Kidney tubule cell (primary cell): ENCODE measurements around the gene SRD5A1.

ENCODE experiments used
- DNase-seq: peaks from one replicate; pipeline ENCODE4 v3.0.0-alpha.2; 2018; ENCODE audit warnings: low spot score

The SRD5A1 gene, protein sequence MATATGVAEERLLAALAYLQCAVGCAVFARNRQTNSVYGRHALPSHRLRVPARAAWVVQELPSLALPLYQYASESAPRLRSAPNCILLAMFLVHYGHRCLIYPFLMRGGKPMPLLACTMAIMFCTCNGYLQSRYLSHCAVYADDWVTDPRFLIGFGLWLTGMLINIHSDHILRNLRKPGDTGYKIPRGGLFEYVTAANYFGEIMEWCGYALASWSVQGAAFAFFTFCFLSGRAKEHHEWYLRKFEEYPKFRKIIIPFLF

DNA sequence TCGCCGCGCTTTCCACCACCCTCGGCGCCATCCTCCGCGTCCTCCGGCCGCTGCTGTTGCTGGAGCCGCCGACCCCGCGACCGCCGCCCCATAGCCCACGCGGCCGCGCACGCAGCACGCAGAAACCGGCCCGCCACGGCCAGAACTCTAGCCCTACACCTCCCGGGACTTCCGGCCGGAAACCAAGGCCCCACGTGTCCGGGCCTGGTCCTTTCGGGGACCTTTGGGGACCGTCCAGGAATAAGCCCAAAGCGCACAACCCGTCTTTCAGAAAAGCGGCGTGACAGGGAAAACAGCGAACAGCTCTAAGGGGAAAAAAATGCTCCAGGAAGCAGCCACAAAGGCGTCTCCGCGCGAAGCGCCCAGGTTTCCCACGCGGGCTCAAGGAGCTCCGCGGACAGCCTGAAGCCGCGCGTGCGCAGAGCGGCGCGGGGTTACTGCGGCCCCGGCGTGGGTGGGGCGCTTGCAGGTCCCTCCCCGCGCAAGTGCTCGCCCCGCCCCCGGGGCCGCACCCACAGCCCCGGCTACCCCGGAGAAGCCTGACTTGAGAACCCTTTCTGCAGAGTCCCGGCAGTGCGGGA lies at the start of gene SRD5A1, which contains the start of gene NSUN2:
Gene SRD5A1, plus strand, starts transcription at position 553 of the 581 bp plus-strand sequence. CDS start 137 bp downstream, outside the sequence.
Gene NSUN2, minus strand, starts transcription at position 157 of the 581 bp plus-strand sequence. Its CDS starts 65 bp downstream, at position 92.
- DNase-seq, result peak; percentile 93

DNA sequence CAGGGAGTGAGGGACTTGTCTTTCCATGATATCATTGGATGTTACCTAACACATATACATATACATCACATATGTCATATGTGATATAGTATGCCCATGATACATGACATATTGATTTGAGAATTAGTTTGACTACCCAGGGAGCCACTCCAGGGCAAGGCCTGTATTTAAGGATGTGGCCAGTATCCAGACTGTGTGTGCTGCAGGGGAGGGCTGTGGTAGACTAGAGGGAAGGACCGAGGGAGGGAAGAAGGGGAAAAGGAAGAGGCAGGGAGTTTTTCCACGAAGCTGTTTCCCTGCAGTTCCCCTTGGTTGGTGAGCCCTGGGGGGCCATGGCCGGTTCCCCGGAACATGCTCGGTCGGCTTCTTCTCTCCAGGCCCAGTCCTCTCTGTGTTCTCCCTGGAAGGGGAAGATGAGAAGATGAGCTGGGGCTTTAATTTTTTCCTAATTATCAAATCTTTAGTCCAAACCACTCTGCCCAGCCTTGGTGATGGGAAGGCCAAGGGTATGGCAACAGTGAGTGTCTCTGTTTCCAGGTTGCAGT lies 49.1 kb upstream of the SRD5A1 start:
- DNase-seq, result no peak

- no peak for DNase-seq
Measured at GRCh38 chr5:6584727-6585126, 48.5 kb upstream of the SRD5A1 start.

DNA sequence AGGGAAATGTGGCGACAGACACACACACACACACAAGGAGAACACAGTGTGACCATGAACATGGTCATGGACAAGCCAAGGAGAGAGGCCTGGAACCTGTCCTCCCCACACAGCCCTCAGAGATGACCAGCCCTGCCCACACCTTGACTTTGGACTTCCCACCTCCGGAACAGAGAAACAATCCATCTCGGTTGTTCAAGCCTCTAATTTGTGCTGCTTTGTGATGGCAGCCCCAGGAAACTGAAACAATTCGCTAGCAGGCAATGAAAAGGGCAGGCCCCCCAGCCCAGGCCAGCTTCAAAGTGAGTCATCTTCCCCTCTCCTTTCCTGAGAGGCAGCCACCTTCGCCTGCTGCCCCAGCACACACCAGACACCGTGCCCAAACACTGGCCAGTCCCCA lies 48.1 kb upstream of the SRD5A1 start:
- DNase-seq, result no peak

DNA sequence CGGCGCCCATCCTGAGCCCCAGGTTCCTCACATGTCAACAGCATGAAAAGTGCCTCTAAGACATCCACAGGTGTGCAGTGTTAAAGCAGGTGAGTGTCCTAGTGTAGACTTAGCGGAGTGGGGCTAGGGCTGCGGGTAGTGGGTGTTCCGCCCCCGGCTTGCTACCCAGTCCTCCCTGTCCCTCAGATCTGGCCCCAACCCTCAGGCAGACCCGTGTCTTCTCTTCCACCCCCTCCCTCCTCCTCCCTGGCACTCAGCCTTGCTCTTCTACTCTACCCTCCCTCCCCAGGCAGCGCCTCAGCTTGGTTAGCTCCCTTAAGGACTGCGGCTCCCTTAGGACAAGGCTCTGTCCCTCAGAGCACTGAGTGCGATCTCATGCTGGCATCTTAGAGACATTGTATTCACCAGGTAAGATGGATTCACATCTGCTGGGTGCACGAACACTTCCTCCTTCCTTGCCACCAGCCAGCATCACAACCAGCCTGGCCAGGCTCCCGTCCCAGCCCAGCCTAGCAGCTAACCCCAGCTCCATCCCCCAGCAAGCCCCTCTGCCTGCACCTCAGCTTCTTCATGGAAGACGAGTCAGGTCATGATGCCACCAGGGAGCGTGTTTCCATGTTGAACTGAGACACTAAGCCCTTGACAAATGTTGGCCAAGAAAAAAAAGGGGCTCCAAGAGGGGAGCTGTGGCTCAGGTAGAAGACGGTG lies 47.1 kb upstream of the SRD5A1 start:
- no peak for DNase-seq

DNA sequence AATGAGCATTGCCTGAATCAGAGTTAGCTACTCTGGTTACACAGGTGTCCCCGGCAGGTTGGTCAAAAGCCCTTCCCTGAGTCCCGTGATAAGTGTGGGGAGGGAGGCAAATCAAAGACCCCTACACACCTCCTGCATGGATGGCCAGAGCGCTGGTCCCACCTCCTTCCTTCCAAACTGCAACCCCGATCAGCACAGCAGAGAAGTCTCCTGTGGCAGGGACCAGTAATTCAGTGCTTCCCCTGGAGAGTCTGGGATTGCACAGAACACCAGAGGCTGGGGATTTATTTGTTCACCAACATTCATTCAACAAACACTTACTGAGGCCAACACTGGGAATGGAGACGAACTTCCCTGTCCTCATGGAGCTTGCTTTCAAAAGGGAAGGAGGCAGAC lies 46.6 kb upstream of the SRD5A1 start:
- DNase-seq, result no peak

DNA sequence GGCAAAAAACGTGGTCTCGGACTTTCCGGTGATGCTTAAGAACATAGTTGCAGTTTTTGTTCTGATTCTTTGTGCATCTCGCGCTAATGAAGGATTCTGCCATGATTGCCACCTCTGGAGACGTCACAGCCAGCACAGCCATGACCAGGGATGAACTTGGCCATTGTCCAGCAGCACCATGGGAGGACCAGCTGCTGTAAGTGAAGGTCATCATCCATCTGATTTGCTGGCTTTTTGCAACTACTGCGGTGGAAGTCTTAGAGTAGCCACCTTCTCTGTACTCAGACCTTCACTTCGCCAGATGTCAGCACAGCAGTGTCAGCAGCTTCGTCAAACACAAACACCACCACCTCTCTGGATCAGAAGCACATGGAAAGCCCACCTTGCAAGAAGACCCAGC lies 46.1 kb upstream of the SRD5A1 start:
- DNase-seq, result no peak

DNA sequence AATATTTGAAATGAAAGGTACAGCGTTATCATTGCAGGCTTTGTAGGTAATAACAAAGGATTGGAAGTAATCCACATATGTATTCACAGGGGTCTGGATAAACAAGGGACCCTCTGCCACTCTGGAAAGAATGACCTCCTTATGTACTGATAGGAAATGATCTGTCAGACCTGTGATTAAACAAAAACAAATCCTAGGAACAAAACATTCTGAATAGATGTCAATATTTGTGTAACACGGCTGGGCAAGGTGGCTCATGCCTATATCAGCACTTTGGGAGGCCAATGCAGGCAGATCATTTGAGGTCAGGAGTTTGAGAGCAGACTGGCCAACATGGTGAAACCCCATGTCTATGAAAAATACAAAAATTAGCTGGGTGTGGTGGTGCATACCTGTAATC lies 42.7 kb upstream of the SRD5A1 start:
- no peak for DNase-seq

DNA sequence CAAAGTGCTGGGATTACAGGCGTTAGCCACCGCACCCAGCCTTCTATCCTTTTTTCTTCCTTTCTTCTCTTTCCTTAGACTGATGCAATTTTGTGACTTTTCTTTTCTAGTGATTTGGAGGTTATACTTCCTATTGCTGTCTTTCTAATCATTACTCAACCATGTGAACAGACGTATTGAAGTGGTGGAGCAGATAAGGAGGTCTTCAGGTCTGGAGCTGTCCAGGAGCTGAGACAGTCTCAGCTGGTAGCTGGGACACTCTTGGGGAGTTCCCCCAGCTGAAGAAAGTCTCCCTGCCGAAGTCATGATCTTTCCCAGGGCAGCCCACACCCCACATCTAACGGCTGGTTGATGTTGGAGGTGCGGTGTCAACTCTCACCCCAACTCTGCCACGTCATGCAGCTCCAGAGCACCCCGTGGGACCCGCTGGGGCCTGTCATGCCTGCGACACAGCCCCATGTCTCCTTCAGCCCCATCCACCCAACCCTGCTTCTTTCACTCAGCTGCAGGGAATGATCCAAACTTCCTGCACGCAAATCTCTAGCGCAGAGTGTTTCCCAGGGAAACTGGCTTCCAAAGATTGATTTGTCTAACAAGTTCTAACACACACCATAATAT lies 41.5 kb upstream of the SRD5A1 start:
- no peak for DNase-seq

- peak; percentile 15 for DNase-seq
Measured at GRCh38 chr5:6592601-6593000, 40.6 kb upstream of the SRD5A1 start.

DNA sequence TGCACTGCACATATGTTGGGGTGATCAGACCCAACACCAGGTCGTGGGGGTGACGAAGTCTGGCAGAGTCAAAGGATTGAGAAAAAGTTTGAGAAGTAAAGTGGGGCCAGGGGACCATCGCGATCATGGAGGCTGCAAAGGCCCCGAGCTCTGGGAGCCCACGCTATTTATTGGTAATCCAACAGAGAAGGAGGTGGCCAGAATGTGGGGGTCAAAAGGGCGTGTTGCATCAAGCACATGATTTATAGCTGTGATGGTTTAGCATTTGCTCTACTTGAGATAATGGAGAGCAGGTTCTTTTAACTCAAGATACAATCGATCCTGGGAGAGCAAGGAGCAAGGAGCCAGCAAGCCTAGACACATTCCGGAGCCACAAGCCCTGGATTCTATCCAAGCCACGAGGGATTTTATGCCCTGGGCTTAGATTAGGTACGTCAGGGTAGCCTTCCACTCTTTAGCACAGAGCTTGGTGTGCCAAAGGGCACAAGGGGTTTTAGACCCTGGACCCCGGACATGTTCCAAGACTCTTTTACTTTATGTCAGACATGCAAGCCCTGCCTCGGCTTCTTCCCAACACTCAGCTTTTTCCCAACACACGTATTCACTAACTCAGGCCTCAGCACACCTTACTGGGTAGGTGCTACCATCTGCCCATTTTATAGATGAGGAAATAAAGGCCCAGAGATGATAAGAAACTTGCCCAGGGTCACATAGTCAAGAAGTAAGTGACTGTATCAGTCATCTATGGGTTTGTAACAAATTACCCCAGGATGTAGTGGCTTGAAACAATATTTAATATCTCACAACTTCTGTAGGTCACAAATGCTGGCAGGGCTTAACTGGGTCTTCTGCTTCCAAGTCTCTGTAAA lies 39.9 kb upstream of the SRD5A1 start:
- no peak for DNase-seq

DNA sequence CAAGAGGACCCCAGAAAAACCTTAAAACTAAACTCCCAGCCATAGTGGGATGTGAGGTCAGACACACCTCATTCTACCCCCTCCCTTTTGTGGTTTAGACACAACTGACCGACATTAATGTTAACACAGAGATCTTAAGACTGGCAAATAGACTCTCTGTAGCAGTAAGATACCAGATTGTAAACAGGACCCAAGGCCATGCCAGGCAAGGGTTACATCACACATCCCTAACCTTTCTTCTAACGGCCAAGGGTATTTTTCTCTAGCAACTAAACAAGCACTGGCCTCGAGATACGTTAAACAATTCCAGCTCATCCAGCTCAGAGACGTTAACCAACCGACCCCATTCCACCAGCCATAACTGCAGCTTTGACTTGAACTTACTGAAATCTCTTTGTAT lies 39.2 kb upstream of the SRD5A1 start:
- no peak for DNase-seq

DNA sequence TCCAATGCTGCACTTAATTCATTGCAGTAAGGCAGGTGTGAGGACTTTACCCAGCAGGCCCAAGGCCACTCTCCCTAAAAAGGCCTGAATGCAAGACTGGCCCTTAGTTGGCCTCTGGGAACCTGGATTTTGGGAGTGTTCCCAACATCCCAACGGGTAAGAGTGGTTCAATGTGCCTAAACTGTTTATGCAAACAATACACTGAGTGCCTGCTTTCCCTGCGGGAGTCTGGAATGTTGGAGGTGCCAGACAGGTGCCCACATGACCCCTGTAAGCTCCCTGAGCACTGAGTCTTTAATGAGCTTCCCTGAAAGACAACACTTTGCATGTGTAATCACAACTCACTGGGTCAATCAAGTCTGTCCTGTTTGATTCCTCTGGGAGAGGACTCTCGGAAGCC lies 37.8 kb upstream of the SRD5A1 start:
- no peak for DNase-seq

- no peak for DNase-seq
Measured at GRCh38 chr5:6596388-6596787, 36.9 kb upstream of the SRD5A1 start.

DNA sequence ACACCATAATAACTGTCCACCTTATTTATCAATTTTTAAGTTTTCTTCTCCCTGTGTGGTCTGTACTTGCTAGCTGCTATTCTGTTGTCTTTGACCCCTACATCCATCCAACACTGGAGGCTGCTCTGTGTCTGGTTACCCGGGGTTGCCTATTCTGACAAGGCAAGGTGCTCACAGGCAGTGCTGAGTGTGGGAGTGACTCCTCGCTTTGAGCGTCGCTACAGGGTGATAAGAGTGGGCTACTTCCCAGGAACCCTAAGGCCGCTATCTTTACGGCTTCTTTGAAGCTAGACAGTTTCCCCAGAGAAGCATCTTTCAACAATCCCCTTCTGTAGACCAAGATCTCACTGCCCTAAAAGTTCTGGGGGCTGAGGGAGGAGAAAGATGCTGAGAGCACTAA lies 35.7 kb upstream of the SRD5A1 start:
- no peak for DNase-seq

- no peak for DNase-seq
Measured at GRCh38 chr5:6598351-6598900, 34.8 kb upstream of the SRD5A1 start.

- DNase-seq, result no peak
Measured at GRCh38 chr5:6599739-6600138, 33.5 kb upstream of the SRD5A1 start.

- DNase-seq, result no peak
Measured at GRCh38 chr5:6601271-6601670, 32.0 kb upstream of the SRD5A1 start.

DNA sequence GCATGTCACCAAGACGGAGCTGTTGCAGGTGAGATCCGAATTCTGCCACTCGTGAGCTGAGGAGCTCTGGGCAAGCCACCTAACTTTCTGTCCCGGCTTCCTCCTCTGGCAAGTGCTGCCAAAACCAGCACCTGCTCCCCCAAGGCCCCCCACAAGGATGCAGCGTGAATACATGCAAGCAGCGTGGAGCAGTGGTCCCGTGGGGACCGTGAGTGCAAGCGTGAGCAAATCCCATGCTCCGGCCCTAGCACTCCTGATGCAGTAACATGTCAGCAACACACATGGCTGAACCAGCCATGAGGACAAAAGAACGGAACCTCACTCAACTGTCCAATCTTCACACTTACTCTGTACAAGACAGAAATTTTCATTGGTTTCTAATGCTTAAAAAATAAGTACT lies 31.4 kb upstream of the SRD5A1 start:
- DNase-seq, result no peak

- DNase-seq, result no peak
Measured at GRCh38 chr5:6602441-6602840, 30.8 kb upstream of the SRD5A1 start.

- no peak for DNase-seq
Measured at GRCh38 chr5:6603643-6604042, 29.6 kb upstream of the SRD5A1 start.
